PFSK-1 (cell line): Measurements from ENCODE around the gene HS3ST3A1. TPM values are rescaled to one million over a fixed set of nuclear protein-coding genes. Genes with fewer than 3 reads are reported as not detected.

Source experiments
- FOXP2 ChIP-seq: optimal IDR thresholded peaks from 2 replicates; pipeline ENCODE3; 2011; ENCODE audit warnings: borderline replicate concordance, control low read depth, inconsistent platforms; ENCODE audit not compliant: insufficient read depth; ENCODE audit errors: extremely low read length, extremely low read depth
- POLR2AphosphoS5 ChIP-seq: IDR thresholded peaks from 2 replicates; pipeline ENCODE4 v1.6.1; 2012; ENCODE audit warnings: low read depth, mild to moderate bottlenecking, control low read depth, low read length, moderate library complexity
- REST ChIP-seq, 2 experiments: IDR thresholded peaks; 2 replicates each; pipeline versions ENCODE4 v1.6.1 to v1.8.0; 2011 to 2012; ENCODE audit warnings: low read depth in 2 of 2, low read length in 2 of 2, control low read depth in 1 of 2, inconsistent platforms in 1 of 2, mild to moderate bottlenecking in 1 of 2, moderate library complexity in 1 of 2; ENCODE audit not compliant: insufficient read depth in 1 of 2
- SIN3A ChIP-seq: IDR thresholded peaks from 2 replicates; pipeline ENCODE4 v1.6.1; 2012; ENCODE audit warnings: mild to moderate bottlenecking, low read length, moderate library complexity, borderline replicate concordance; ENCODE audit not compliant: insufficient read depth
- TAF1 ChIP-seq: IDR thresholded peaks from 2 replicates; pipeline ENCODE4 v1.6.1; 2012; ENCODE audit warnings: low read length, control low read depth, borderline replicate concordance; ENCODE audit not compliant: insufficient read depth
- polyA plus RNA-seq: library from polyadenylated mRNA; unstranded; fragments of >200 nt; gene quantifications from one replicate; pipeline ENCODE4 v1.2.1, GENCODE V29; 2012; ENCODE audit warnings: low read depth, missing spikeins; ENCODE audit not compliant: insufficient read length

Gene HS3ST3A1
- polyA plus RNA-seq = 36.4 TPM

- peak; percentile 70; the same call in 1 of the 2 replicates for TF ChIP-seq TAF1
- TF ChIP-seq REST (IDR thresholded peaks at IDR 0.05; ENCODE audit: insufficient read depth in 1 of 2, low read depth in 2 of 2, low read length in 2 of 2) = no peak
- peak; percentile 95; the same call in 1 of the 2 replicates for TF ChIP-seq SIN3A
- peak; percentile 49 for TF ChIP-seq FOXP2
- TF ChIP-seq POLR2AphosphoS5 = peak; percentile 75
Measured at GRCh38 chr17:13601776-13602551, at the start of gene HS3ST3A1. Gene HS3ST3A1, minus strand, starts transcription at chr17:13601929. Its CDS starts 800 bp downstream, at chr17:13601129.

- no peak for TF ChIP-seq FOXP2
- TF ChIP-seq REST (IDR thresholded peaks at IDR 0.05; ENCODE audit: insufficient read depth in 1 of 2, low read depth in 2 of 2, low read length in 2 of 2) = no peak
- TF ChIP-seq POLR2AphosphoS5 = no peak
- no peak for TF ChIP-seq TAF1
- TF ChIP-seq SIN3A = no peak
Measured at GRCh38 chr17:13650096-13650675, 48.5 kb upstream of the HS3ST3A1 start.

DNA sequence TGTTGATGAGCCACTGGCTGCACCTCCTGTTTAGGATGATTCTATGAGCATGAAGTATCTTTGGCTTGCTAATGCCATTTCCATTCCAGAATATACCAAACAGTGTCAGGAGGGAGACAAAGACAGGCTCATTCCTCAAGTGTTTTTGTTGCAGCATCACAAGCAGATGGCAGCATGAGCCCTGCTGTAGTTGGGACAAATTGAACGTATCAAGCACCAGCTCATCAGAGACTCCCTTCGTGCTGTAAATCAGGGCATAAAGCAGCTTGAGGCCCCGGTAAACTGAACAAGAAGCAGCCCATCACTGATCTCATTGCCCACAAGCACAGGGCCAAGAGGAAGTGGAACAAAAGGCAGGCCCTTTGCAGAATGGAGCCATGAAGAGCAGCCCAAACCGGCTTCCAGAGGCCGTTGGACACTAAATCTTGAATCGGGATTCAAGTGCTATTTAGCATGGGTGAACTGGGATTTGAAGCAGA is 45.9 kb upstream of the HS3ST3A1 start:
- TF ChIP-seq FOXP2 (no peak), POLR2AphosphoS5 (no peak), SIN3A (no peak)

DNA sequence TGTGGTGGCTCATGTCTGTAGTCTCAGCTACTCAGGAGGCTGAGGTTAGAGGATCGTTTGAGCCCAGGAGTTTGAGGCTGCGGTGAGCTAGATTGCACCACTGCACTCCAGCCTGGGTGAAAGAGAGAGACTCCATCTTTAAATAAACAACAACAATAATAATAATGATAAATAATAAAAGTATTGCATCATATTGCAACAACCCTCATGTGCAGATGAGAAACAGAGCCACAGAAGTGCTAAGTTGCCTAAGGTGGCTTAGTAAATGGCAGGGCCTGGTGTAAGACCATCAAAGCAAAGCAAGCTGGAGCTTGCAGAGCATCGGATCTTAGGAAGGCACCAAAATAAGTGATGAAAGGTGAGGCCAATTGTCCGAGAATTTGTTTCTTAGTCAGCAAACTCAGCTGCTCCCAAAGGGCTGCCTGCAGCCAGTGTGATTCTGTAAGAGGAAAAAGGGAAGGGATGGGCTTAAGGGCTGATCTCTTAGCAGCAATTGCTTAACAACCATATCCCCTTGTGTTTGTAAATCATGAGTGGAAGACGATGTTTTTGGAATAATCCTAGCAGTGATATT is 45.3 kb upstream of the HS3ST3A1 start:
- TF ChIP-seq FOXP2 = no peak
- TF ChIP-seq TAF1 = no peak
- TF ChIP-seq SIN3A = no peak
- no peak for TF ChIP-seq REST (IDR thresholded peaks at IDR 0.05; ENCODE audit: insufficient read depth in 1 of 2, low read depth in 2 of 2, low read length in 2 of 2)
- no peak for TF ChIP-seq POLR2AphosphoS5

- TF ChIP-seq TAF1 = no peak
- TF ChIP-seq POLR2AphosphoS5 = no peak
- TF ChIP-seq FOXP2 = no peak
- no peak for TF ChIP-seq SIN3A
- no peak for TF ChIP-seq REST (IDR thresholded peaks at IDR 0.05; ENCODE audit: insufficient read depth in 1 of 2, low read depth in 2 of 2, low read length in 2 of 2)
Measured at GRCh38 chr17:13646411-13646810, 44.7 kb upstream of the HS3ST3A1 start.
